ENCODE data around the gene SLC35G4.
"Not testable (repeated sequence)": the region's sequence is repeated elsewhere in the genome, so short reads cannot be mapped to it uniquely, and the experiment has no call there.

SLC35G4 gene

GRCh38 chr18:11609488-11609887, at the start of gene SLC35G4:
Gene SLC35G4 (plus strand): TSS chr18:11609596. CDS start chr18:11609596, 0 bp downstream.
- H3K9me2 ChIP-seq (ENCODE audit: low read depth, low read length); H3K4me1 ChIP-seq (ENCODE audit: insufficient read depth, low read length, severe bottlenecking); H3K9me3 ChIP-seq (ENCODE audit: low read length); H3K79me2 ChIP-seq (ENCODE audit: insufficient read depth, low read length); H3F3A ChIP-seq (ENCODE audit: insufficient read depth, low read length); H3K27ac ChIP-seq (ENCODE audit: low read depth, low read length, poor library complexity, severe bottlenecking); H3K4me3 ChIP-seq (ENCODE audit: low read depth, low read length, poor library complexity, severe bottlenecking); H3K36me3 ChIP-seq (ENCODE audit: insufficient read depth, low read length); H4K20me1 ChIP-seq (ENCODE audit: insufficient read depth, low read length); H2AFZ ChIP-seq (ENCODE audit: low read length); H3K9ac ChIP-seq (ENCODE audit: low read length); H3K4me2 ChIP-seq (ENCODE audit: low read length); H3K27me3 ChIP-seq (ENCODE audit: insufficient read depth, low read length): not testable (repeated sequence)

GRCh38 chr18:11561293-11561692, 48.1 kb upstream of the SLC35G4 start:
- H3K27ac ChIP-seq (ENCODE audit: low read depth, low read length, poor library complexity, severe bottlenecking), result no peak overlapping the region
- no peaks in the 10 kb centered on the region for H3K79me2 ChIP-seq (ENCODE audit: insufficient read depth, low read length)
- H4K20me1 ChIP-seq (ENCODE audit: insufficient read depth, low read length), result no peaks in the 10 kb centered on the region
- H3K4me1 ChIP-seq (ENCODE audit: insufficient read depth, low read length, severe bottlenecking), result no peaks in the 10 kb centered on the region
- no peaks in the 10 kb centered on the region for H3F3A ChIP-seq (ENCODE audit: insufficient read depth, low read length)
- no peak for TF ChIP-seq CTCF (IDR thresholded peaks at IDR 0.05; ENCODE audit: low read length)
- no peak for TF ChIP-seq EZH2 (IDR thresholded peaks at IDR 0.05; ENCODE audit: borderline replicate concordance, low read length)
- H3K27me3 ChIP-seq (ENCODE audit: insufficient read depth, low read length), result no peaks in the 10 kb centered on the region
- H3K4me3 ChIP-seq (ENCODE audit: low read depth, low read length, poor library complexity, severe bottlenecking), result no peak overlapping the region
- H3K36me3 ChIP-seq (ENCODE audit: insufficient read depth, low read length), result no peaks in the 10 kb centered on the region
- no peak overlapping the region for H2AFZ ChIP-seq (ENCODE audit: low read length)
- H3K9me3 ChIP-seq (ENCODE audit: low read length), result no peaks in the 10 kb centered on the region
- no peak overlapping the region for H3K9ac ChIP-seq (ENCODE audit: low read length)
- no peaks in the 10 kb centered on the region for H3K9me2 ChIP-seq (ENCODE audit: low read depth, low read length)
- H3K4me2 ChIP-seq (ENCODE audit: low read length), result no peak overlapping the region

GRCh38 chr18:11565716-11566115, 43.7 kb upstream of the SLC35G4 start:
- Histone ChIP-seq H3K4me3 (ENCODE audit: low read depth, low read length, poor library complexity, severe bottlenecking) (no peak overlapping the region), H3K4me2 (ENCODE audit: low read length) (no peak overlapping the region), H3K4me1 (ENCODE audit: insufficient read depth, low read length, severe bottlenecking) (no peaks in the 10 kb centered on the region), H3F3A (ENCODE audit: insufficient read depth, low read length) (no peaks in the 10 kb centered on the region), H3K79me2 (ENCODE audit: insufficient read depth, low read length) (no peaks in the 10 kb centered on the region), H2AFZ (ENCODE audit: low read length) (no peak overlapping the region), H3K27me3 (ENCODE audit: insufficient read depth, low read length) (no peaks in the 10 kb centered on the region), H3K9ac (ENCODE audit: low read length) (no peak overlapping the region), H3K36me3 (ENCODE audit: insufficient read depth, low read length) (no peaks in the 10 kb centered on the region), H3K9me2 (ENCODE audit: low read depth, low read length) (no peaks in the 10 kb centered on the region), H3K27ac (ENCODE audit: low read depth, low read length, poor library complexity, severe bottlenecking) (no peak overlapping the region), H3K9me3 (ENCODE audit: low read length) (no peaks in the 10 kb centered on the region), H4K20me1 (ENCODE audit: insufficient read depth, low read length) (no peaks in the 10 kb centered on the region)
- no peak for TF ChIP-seq EZH2 (IDR thresholded peaks at IDR 0.05; ENCODE audit: borderline replicate concordance, low read length)
- TF ChIP-seq CTCF (IDR thresholded peaks at IDR 0.05; ENCODE audit: low read length), result no peak

GRCh38 chr18:11566236-11566965, 43.0 kb upstream of the SLC35G4 start:
- H3F3A ChIP-seq (ENCODE audit: insufficient read depth, low read length), result no peaks in the 10 kb centered on the region
- no peaks in the 10 kb centered on the region for H3K4me1 ChIP-seq (ENCODE audit: insufficient read depth, low read length, severe bottlenecking)
- no peak overlapping the region for H3K27ac ChIP-seq (ENCODE audit: low read depth, low read length, poor library complexity, severe bottlenecking)
- no peaks in the 10 kb centered on the region for H3K36me3 ChIP-seq (ENCODE audit: insufficient read depth, low read length)
- no peak for TF ChIP-seq CTCF (IDR thresholded peaks at IDR 0.05; ENCODE audit: low read length)
- no peak for TF ChIP-seq EZH2 (IDR thresholded peaks at IDR 0.05; ENCODE audit: borderline replicate concordance, low read length)
- no peak overlapping the region for H3K4me3 ChIP-seq (ENCODE audit: low read depth, low read length, poor library complexity, severe bottlenecking)
- H3K27me3 ChIP-seq (ENCODE audit: insufficient read depth, low read length), result no peaks in the 10 kb centered on the region
- H3K4me2 ChIP-seq (ENCODE audit: low read length), result no peak overlapping the region
- H3K9me3 ChIP-seq (ENCODE audit: low read length), result no peaks in the 10 kb centered on the region
- H2AFZ ChIP-seq (ENCODE audit: low read length), result no peak overlapping the region
- no peak overlapping the region for H3K9ac ChIP-seq (ENCODE audit: low read length)
- H3K9me2 ChIP-seq (ENCODE audit: low read depth, low read length), result no peaks in the 10 kb centered on the region
- H4K20me1 ChIP-seq (ENCODE audit: insufficient read depth, low read length), result no peaks in the 10 kb centered on the region
- no peaks in the 10 kb centered on the region for H3K79me2 ChIP-seq (ENCODE audit: insufficient read depth, low read length)

Data from OCI-LY1 (cell line).